K562 (cell line): Measurements from ENCODE around the gene LAPTM5. TPM values are rescaled to one million over a fixed set of nuclear protein-coding genes. Genes with fewer than 3 reads are reported as not detected.

ENCODE experiments used
- CBX1 ChIP-seq: sonication (generic); IDR thresholded peaks from 2 replicates; pipeline ENCODE4 v1.6.1; 2016; ENCODE audit warnings: antibody characterized with exemption, low read depth, mild to moderate bottlenecking
- ESRRA ChIP-seq: fragments of 450-650 bp; IDR thresholded peaks from 2 replicates; pipeline ENCODE4 v1.6.1; 2014; ENCODE audit warnings: low read depth, mild to moderate bottlenecking, moderate library complexity, borderline replicate concordance
- GABPB2 ChIP-seq: fragments of 250-450 bp; sonication (Bioruptor Pico); conservative IDR thresholded peaks from 2 replicates; pipeline ENCODE4 v1.5.1; 2021; ENCODE audit warnings: mild to moderate bottlenecking
- MAFG ChIP-seq: fragments of 450-650 bp; conservative IDR thresholded peaks from 2 replicates; pipeline ENCODE4 v1.6.1; 2016; ENCODE audit warnings: missing genetic modification characterization, missing compliant biosample characterization
- MCM3 ChIP-seq: fragments of 450-650 bp; IDR thresholded peaks from 2 replicates; pipeline ENCODE4 v1.6.1; 2016
- MEIS2 ChIP-seq: fragments of 450-650 bp; IDR thresholded peaks from 2 replicates; pipeline ENCODE4 v1.6.1; 2014; ENCODE audit warnings: mild to moderate bottlenecking; ENCODE audit not compliant: partially characterized antibody
- RCOR1 ChIP-seq, 2 experiments: IDR thresholded peaks; 2 replicates each; pipeline ENCODE4 v1.6.1; 2012; ENCODE audit warnings: low read depth in 2 of 2, low read length in 2 of 2, borderline replicate concordance in 1 of 2, improper control_type of control experiment in 1 of 2
- RUNX1 ChIP-seq: sonication (generic); IDR thresholded peaks from 2 replicates; pipeline ENCODE4 v1.6.1; 2016; ENCODE audit warnings: antibody characterized with exemption, low read depth
- SMAD1 ChIP-seq: fragments of 150-350 bp; IDR thresholded peaks from 2 replicates; pipeline ENCODE4 v1.6.1; 2014; ENCODE audit warnings: low read length, low read depth; ENCODE audit not compliant: partially characterized antibody
- SPI1 ChIP-seq: IDR thresholded peaks from 2 replicates; pipeline ENCODE4 v1.6.1; 2011; ENCODE audit warnings: low read depth, low read length, control low read depth, borderline replicate concordance
- ZFP36 ChIP-seq: fragments of 150-350 bp; IDR thresholded peaks from 2 replicates; pipeline ENCODE4 v1.6.1; 2018; ENCODE audit warnings: low read length, low read depth; ENCODE audit not compliant: partially characterized antibody
- ZNF324 ChIP-seq: fragments of 250-450 bp; sonication (Bioruptor Pico); IDR thresholded peaks from 2 replicates; pipeline ENCODE4 v1.4.0; 2020; ENCODE audit warnings: mild to moderate bottlenecking
- polyA plus RNA-seq, 8 experiments: library from polyadenylated mRNA; depleted of rRNA in 4 of 8; stranded (reverse) in 5 of 8; unstranded in 3 of 8; fragments of >200 nt; fragmentation: Nextera tagmentation in 2 of 8; fragmentation: Illumina TruSeq in 1 of 8; extraction: Ambion mirVana in 2 of 8; extraction: Trizol in 1 of 8; gene quantifications; 2 replicates each; pipeline versions ENCODE4 v1.2.1 to v1.2.3, GENCODE V29; 2011 to 2014; ENCODE audit warnings: inconsistent platforms in 1 of 8, missing spikeins in 1 of 8
- total RNA-seq, 7 experiments: library from RNA; depleted of rRNA in 6 of 7; stranded (reverse); fragments of >200 nt in 6 of 7; fragmentation: Illumina TruSeq in 2 of 7; extraction: Trizol in 2 of 7; gene quantifications; 2 replicates each; pipeline versions ENCODE4 v1.2.1 to v1.2.3, GENCODE V29; 2011 to 2021; ENCODE audit warnings: low replicate concordance in 1 of 7
- TF ChIP-seq, protein P1 (sequence below), 3 experiments: IDR thresholded peaks in 2 of 3; conservative IDR thresholded peaks in 1 of 3; 2 replicates each; pipeline ENCODE4 v1.5.1; 2011 to 2012; ENCODE audit warnings: low read length in 3 of 3, mild to moderate bottlenecking in 3 of 3, control low read depth in 2 of 3, improper control_type of control experiment in 1 of 3, inconsistent platforms in 1 of 3, low read depth in 1 of 3, mixed read lengths in 1 of 3, moderate library complexity in 1 of 3; ENCODE audit not compliant: insufficient read depth in 2 of 3
- TF ChIP-seq, protein P2 (sequence below): conservative IDR thresholded peaks from 2 replicates; pipeline ENCODE4 v1.6.1; 2011; ENCODE audit warnings: low read depth, mild to moderate bottlenecking, low read length; ENCODE audit not compliant: control insufficient read depth
- TF ChIP-seq, protein P3 (sequence below): fragments of 450-650 bp; formaldehyde crosslinking; IDR thresholded peaks from 2 replicates; pipeline ENCODE4 v1.4.0; 2022; ENCODE audit warnings: missing genetic modification characterization

Gene LAPTM5
- total and polyA plus RNA-seq, 9 of the 15 experiments (the other 6 are each of a cell fraction or from before 2014, with no cell fraction given), result 2.4 to 47.3 (median 20.3) TPM

DNA sequence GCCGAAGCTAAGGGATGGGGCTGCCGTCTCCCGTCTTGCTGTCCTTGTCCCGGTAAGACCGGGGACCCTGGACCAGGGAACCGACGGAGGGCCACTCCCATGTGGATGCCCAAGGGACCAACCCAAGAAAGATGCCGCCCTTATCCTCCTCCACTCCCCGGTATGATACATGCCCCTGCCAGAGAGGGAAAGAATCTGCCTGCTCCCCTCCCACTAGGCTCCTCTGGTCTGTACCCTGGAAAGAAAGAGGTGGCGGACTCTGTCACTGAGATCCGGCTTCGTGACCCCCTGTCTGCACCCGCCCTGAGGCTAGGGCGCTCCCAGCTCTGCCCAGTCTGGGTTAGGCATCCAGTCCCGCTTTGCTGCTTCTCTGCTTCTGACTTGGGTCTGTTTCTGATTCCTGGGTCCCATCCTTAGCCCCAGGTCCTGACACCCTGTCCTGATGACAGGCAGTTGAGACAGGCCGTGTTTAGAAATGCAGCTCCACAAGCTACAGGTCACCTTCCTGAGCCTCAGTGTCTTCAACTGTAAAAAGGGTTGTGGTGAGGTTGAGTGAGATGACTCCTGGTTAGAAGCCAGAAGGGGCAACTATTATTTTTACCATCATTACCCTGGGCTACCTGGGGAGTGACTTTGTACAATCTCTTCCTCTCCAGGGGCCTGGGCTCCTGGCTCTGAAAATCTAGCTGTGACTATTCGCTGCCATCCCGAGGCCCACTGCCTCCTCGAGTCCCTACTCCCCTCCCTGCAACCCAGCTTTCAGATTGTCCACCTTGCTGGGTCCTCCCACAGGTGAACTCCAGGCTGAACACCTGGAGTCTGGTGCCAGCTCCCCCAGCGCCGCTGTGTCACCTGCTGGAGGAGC is 37.9 kb downstream of the LAPTM5 start (continued):
- TF ChIP-seq GABPB2 (0 out of 2 replicates have a peak, but pooled peaks have one; percentile 47), MCM3 (no peak), RCOR1 (IDR thresholded peaks at IDR 0.05; ENCODE audit: borderline replicate concordance in 1 of 2, low read depth in 2 of 2, low read length in 2 of 2) (peak in 1 of 2 experiments; percentile 65; a peak in 2 of 4 replicates), SMAD1 (peak; percentile 27), MAFG (tag) (no peak), ZFP36 (peak; percentile 31), RUNX1 (0 out of 2 replicates have a peak, but pooled peaks have one; percentile 10), CBX1 (no peak), MEIS2 (no peak), ESRRA (peak; percentile 81), SPI1 (no peak), ZNF324 (CRISPR knock-in tag) (0 out of 2 replicates have a peak, but pooled peaks have one; percentile 6)
- TF ChIP-seq, protein P1, sequence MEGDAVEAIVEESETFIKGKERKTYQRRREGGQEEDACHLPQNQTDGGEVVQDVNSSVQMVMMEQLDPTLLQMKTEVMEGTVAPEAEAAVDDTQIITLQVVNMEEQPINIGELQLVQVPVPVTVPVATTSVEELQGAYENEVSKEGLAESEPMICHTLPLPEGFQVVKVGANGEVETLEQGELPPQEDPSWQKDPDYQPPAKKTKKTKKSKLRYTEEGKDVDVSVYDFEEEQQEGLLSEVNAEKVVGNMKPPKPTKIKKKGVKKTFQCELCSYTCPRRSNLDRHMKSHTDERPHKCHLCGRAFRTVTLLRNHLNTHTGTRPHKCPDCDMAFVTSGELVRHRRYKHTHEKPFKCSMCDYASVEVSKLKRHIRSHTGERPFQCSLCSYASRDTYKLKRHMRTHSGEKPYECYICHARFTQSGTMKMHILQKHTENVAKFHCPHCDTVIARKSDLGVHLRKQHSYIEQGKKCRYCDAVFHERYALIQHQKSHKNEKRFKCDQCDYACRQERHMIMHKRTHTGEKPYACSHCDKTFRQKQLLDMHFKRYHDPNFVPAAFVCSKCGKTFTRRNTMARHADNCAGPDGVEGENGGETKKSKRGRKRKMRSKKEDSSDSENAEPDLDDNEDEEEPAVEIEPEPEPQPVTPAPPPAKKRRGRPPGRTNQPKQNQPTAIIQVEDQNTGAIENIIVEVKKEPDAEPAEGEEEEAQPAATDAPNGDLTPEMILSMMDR (IDR thresholded peaks at IDR 0.05 in 2 of 3, conservative IDR thresholded peaks at IDR 0.05 in 1 of 3; ENCODE audit: insufficient read depth in 2 of 3, low read depth in 1 of 3, low read length in 3 of 3), result peak in 1 of 3 experiments; percentile 91; a peak in 2 of 6 replicates
- TF ChIP-seq, protein P2, sequence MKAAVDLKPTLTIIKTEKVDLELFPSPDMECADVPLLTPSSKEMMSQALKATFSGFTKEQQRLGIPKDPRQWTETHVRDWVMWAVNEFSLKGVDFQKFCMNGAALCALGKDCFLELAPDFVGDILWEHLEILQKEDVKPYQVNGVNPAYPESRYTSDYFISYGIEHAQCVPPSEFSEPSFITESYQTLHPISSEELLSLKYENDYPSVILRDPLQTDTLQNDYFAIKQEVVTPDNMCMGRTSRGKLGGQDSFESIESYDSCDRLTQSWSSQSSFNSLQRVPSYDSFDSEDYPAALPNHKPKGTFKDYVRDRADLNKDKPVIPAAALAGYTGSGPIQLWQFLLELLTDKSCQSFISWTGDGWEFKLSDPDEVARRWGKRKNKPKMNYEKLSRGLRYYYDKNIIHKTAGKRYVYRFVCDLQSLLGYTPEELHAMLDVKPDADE, result no peak
- TF ChIP-seq, protein P3, sequence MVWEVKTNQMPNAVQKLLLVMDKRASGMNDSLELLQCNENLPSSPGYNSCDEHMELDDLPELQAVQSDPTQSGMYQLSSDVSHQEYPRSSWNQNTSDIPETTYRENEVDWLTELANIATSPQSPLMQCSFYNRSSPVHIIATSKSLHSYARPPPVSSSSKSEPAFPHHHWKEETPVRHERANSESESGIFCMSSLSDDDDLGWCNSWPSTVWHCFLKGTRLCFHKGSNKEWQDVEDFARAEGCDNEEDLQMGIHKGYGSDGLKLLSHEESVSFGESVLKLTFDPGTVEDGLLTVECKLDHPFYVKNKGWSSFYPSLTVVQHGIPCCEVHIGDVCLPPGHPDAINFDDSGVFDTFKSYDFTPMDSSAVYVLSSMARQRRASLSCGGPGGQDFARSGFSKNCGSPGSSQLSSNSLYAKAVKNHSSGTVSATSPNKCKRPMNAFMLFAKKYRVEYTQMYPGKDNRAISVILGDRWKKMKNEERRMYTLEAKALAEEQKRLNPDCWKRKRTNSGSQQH, result peak; percentile 74; the same call in 1 of the 2 replicates
